GM12891 (cell line): ENCODE measurements around the gene CAPN2.

ENCODE experiments used
- POLR2A ChIP-seq: IDR thresholded peaks from 2 replicates; pipeline ENCODE4 v1.6.1; 2011; ENCODE audit warnings: low read depth, low read length, control low read depth
- POU2F2 ChIP-seq: IDR thresholded peaks from 2 replicates; pipeline ENCODE4 v1.6.1; 2011; ENCODE audit warnings: low read depth, mild to moderate bottlenecking, control low read depth, low read length, moderate library complexity
- TAF1 ChIP-seq: IDR thresholded peaks from 2 replicates; pipeline ENCODE4 v1.6.1; 2011; ENCODE audit warnings: low read depth, low read length, control low read depth

GRCh38 chr1:223710179-223711133 is 1.9 kb upstream of the CAPN2 start:
- TF ChIP-seq TAF1, result no peak
- TF ChIP-seq POU2F2, result no peak
- TF ChIP-seq POLR2A, result no peak
